ENCODE data around the gene TMEM267.
A peak's percentile ranks its signal among the peaks of the same experiment; 100 is the strongest.
"Not testable (repeated sequence)": the region's sequence is repeated elsewhere in the genome, so short reads cannot be mapped to it uniquely, and the experiment has no call there.

TMEM267 gene, protein sequence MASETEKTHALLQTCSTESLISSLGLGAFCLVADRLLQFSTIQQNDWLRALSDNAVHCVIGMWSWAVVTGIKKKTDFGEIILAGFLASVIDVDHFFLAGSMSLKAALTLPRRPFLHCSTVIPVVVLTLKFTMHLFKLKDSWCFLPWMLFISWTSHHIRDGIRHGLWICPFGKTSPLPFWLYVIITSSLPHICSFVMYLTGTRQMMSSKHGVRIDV

GRCh38 chr5:43483298-43484105, at the start of gene TMEM267:
Gene TMEM267 (minus strand): TSS chr5:43483865. CDS start chr5:43453969, 29,896 bp downstream.
- DNase-seq, result peak; percentile 89

DNA sequence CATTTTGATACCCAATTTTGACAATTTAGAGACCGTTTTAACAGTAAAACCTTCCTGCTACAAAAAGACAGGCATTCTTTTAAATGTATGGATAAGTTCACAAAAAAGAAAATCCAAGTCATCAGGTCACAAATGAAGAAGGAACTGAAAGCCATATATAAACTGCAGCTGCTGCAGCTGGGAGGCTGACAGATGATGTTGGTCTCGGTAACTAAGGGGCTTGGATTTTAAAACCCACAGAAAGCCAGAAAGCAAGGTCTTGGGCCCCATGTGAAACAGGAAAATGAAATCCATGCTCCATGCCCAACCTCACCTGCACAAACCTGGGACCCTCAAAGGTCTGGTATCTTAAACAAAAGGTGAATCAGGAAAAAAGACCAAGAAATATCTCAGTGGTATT, 47.0 kb upstream of the TMEM267 start:
- DNase-seq, result no peak

DNA sequence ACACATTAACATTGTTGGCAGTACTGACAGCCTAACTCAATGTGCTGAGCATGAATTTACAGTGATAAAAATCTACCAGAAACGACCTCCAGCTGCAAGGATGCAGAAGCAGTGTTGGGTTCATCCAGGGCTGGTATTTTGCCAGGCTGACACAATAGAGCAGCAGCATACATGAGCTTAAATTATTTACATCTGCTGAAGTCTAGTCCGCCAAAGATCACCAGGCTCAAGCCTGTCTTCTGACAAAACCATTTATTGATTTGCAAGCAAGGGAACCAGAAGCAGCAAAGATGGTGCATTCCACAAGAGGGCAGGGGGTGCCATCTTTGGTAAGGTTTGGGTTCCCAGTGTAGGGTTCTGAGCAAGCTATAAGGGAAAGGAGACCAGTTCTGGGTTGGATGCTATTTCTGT, 40.0 kb upstream of the TMEM267 start:
- no peak for DNase-seq

GRCh38 chr5:43520615-43521014, 37.0 kb upstream of the TMEM267 start:
- no peak for DNase-seq

GRCh38 chr5:43515678-43516048, 32.0 kb upstream of the TMEM267 start:
- DNase-seq, result no peak

- DNase-seq, result peak; percentile 98
Observed at GRCh38 chr5:43514816-43515677, 31.4 kb upstream of the TMEM267 start, which contains the start of gene C5orf34. Gene C5orf34 (minus strand): TSS chr5:43515148. CDS start chr5:43509339, 5,809 bp downstream.

DNA sequence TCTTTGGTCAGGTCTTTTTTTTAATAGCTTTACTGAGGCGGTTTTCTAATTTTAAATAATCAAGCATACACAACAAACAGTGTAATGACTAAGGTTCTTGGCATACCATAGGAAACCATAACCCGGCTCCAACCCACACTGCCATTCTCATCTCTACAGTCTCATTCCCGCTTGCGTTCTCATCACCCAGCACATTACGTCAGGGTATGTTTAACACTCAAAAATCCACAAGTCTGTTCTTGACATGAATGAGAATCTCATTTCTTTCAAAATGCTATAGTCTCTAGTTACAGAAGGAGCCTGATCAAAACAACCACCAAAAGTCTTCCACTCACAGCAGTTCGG, 30.8 kb upstream of the TMEM267 start:
- DNase-seq, result no peak

DNA sequence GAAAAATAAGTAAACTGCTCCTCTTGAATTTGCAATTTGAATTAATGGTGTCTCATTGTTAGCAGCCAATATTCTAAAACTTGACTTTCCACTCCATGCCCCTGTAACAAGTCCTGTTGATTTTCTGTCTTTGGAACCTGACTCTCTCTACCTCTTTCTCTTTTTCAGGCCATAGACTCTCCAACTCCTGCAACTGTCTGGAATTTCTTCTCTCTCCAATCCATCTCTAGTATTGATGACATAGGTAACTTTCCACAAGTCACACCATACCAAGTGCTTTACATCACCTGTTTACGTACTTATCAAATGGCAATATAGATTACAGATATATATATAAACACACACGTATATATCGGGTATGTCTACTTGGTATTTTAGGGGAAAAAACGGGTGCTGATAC, 30.4 kb upstream of the TMEM267 start:
- no peak for DNase-seq

- not testable (repeated sequence) for DNase-seq
Observed at GRCh38 chr5:43511062-43511461, 27.4 kb upstream of the TMEM267 start.

GRCh38 chr5:43498581-43498980, 14.9 kb upstream of the TMEM267 start:
- DNase-seq, result no peak

DNA sequence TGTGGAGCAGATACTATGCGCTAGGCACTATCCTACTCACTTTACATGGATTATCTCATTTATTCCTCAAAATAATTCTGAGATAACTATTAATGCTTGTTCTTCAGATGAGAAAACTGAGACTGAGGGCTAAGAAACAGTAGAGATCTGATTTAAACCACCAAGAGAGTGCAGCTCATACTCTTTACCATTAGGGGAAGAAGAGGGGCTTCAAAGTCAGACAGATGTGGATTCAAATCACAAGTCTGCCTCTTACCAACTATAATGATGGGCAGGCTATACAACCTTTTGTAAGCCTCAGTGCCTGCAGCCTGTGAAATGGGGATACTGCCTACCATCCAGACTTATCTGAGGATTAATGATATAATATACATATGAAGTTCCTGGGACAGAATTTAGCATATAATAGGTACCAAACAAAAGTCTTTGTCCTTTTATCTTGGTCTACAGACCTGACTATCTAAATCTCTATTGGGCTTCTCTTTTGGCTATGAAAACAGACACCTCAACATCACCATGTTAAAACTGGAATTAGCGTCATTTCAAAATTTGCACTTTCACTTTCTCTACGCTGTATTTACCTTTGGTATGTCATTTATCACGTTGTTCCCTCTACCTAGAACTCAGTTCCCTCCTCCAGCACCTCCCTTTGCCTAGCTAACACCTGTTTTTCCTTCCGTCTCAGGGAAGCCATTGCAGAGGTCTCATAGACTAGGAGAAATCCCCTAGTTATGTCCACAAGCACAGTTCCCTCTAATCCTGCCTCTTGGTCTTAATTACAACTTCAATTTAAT, 13.8 kb upstream of the TMEM267 start:
- no peak for DNase-seq

GRCh38 chr5:43491326-43491725, 7.7 kb upstream of the TMEM267 start:
- DNase-seq, result no peak

GRCh38 chr5:43486353-43486752, 2.7 kb upstream of the TMEM267 start:
- DNase-seq, result no peak

DNA sequence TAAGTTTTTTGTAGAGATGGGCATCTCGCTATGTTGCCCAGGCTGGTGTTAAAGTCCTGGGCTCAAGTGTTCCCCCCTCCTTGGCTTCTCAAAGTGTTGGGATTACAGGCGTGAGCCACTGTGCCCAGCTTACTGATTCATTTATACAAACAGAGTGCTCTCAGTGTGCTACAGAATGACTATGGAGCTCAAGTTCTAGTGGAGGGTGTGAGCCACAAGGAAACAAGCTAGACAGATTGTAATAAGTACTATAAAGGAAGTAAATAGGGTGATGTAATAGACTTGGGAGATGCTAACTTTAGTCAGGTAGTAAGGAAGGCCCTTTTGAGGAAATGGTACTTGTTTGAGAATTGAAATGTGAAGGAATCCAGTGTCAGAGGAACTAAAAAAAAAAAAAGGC, 1.7 kb upstream of the TMEM267 start:
- no peak for DNase-seq

DNA sequence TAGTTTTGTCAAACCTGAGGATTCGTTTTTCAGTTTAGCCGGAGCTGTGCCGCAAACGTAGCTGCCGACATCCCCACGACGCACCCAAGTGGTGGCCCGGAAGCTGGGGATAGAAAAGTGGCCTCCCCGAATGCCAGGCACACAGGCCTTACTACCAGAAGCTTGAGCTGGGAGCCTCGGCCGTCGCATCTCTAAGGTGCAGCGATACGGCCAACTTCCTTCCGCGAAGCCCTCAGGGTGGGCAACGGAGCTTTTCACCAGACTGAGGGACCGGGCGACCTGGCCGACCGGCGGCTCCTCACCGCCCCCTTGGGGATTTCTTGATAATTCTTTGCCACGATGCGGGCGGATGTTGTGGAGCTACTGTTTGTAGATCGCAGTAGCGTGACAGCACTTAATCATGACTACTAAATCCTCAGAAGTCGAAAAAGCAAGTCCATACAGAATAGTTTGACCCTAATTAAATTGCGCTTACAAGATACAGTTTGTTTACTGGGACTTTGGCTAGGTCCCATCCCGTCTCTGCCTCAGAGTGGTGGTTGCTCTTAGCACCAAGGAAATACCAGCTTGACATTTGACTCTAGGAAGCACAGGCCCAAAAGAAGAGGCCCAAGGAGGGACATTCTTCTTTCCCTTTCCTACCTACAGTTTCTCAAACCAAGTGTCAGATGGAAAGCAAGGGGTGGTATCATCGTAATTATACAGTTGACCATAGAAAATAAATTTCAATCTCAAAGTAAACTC, 613 bp upstream of the TMEM267 start:
- DNase-seq, result peak; percentile 77

GRCh38 chr5:43482490-43483297, 971 bp downstream of the TMEM267 start:
- no peak for DNase-seq

DNA sequence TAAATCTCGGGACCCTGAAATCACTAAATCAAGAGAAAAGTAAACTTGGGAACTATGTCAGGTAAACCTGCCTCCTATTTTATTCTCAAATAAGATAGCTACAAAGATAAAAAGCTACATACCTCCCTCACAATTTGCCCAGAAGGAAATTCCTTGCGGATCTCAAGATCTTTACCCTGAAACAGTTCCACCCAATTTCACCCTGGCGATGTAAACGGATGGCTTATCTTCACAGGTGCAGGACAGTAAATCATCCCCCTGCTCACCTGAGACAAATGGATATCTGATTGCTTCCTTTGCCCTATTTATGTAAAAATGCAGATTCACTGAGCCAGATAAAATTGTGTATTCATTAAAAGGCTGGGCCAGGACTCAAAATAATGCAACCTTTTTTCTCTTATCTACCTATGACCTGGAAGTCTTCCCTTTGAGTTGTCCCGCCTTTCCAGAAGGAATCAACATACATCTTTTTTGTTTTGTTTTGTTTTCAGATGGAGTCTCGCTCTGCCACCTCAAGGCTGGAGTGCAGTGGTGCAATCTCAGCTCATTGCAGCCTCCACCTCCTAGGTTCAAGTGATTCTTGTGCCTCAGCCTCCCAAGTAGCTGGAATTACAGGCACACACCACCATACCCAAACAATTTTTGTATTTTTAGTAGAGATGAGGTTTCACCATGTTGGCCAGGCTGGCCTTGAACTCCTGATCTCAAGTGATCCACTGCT, 13.8 kb downstream of the TMEM267 start:
- no peak for DNase-seq

DNA sequence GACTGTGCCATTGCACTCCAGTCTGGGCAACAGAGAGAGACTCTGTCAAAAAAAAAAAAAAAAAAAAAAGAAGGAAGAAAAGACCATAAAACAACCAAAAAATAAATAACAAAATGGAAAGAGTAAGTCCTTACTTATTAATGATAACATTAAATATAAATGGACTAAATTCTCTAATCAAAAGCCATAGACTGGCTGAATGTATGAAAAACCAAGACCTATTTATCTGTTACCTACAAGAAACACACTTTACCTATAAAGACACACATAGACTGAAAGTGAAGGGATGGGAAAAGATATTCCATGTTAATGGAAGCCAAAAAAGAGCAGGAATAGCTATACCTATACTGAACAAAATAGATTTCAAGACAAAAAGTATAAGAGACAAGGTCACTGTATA, 16.6 kb downstream of the TMEM267 start:
- no peak for DNase-seq

DNA sequence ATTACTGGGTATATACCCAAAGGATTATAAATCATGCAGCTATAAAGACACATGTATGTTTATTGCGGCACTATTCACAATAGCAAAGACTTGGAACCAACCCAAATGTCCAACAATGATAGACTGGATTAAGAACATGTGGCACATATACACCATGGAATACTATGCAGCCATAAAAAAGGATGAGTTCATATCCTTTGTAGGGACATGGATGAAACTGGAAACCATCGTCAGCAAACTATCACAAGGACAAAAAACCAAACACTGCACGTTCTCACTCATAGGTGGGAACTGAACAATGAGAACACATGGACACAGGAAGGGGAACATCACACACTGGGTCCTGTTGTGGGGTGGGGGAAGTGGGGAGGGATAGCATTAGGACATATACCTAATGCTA, 18.2 kb downstream of the TMEM267 start:
- DNase-seq, result not testable (repeated sequence)

- no peak for DNase-seq
Observed at GRCh38 chr5:43461066-43461465, 22.6 kb downstream of the TMEM267 start.

All from COR-L47 (cell line).